HG03575 (cell line): Measurements from ENCODE around the gene SUPT3H.
"Not testable (repeated sequence)": the region's sequence is repeated elsewhere in the genome, so short reads cannot be mapped to it uniquely, and the experiment has no call there.

Experiments
- ATAC-seq: cut with Tn5 transposase; IDR thresholded peaks from one replicate; pipeline ENCODE4 v1.9.1; 2021; ENCODE audit not compliant: unreplicated experiment, insufficient number of reproducible peaks, low FRiP score; ENCODE audit errors: extremely low read depth

Gene SUPT3H

GRCh38 chr6:45047573-45047972 is 330.2 kb downstream of the SUPT3H start:
- ATAC-seq: no peak

- ATAC-seq: no peak
Observed at GRCh38 chr6:45045253-45045601, 332.5 kb downstream of the SUPT3H start.

- no peak for ATAC-seq
Observed at GRCh38 chr6:45044510-45045252, 333.1 kb downstream of the SUPT3H start.

- ATAC-seq: no peak
Observed at GRCh38 chr6:45044086-45044485, 333.6 kb downstream of the SUPT3H start.

GRCh38 chr6:45042673-45043072 is 335.1 kb downstream of the SUPT3H start:
- ATAC-seq: not testable (repeated sequence)

GRCh38 chr6:45038226-45038625 is 339.5 kb downstream of the SUPT3H start:
- ATAC-seq: no peak

GRCh38 chr6:45036103-45036502 is 341.6 kb downstream of the SUPT3H start:
- ATAC-seq: no peak

- ATAC-seq: no peak
Observed at GRCh38 chr6:45032426-45032825, 345.3 kb downstream of the SUPT3H start.

- ATAC-seq: no peak
Observed at GRCh38 chr6:45031601-45032000, 346.1 kb downstream of the SUPT3H start.

GRCh38 chr6:45027126-45027525 is 350.6 kb downstream of the SUPT3H start:
- ATAC-seq: no peak

GRCh38 chr6:45026003-45026516 is 351.7 kb downstream of the SUPT3H start:
- no peak for ATAC-seq

GRCh38 chr6:45024610-45025009 is 353.1 kb downstream of the SUPT3H start:
- no peak for ATAC-seq

- ATAC-seq: no peak
Observed at GRCh38 chr6:45021676-45022075, 356.1 kb downstream of the SUPT3H start.

GRCh38 chr6:45012687-45013086 is 365.0 kb downstream of the SUPT3H start:
- no peak for ATAC-seq

GRCh38 chr6:45009576-45009975 is 368.2 kb downstream of the SUPT3H start:
- no peak for ATAC-seq

- no peak for ATAC-seq
Observed at GRCh38 chr6:45006893-45007292, 370.8 kb downstream of the SUPT3H start.

GRCh38 chr6:45003961-45004360 is 373.8 kb downstream of the SUPT3H start:
- no peak for ATAC-seq

- ATAC-seq: no peak
Observed at GRCh38 chr6:45003387-45003786, 374.3 kb downstream of the SUPT3H start.

GRCh38 chr6:45002390-45003105 is 375.2 kb downstream of the SUPT3H start:
- ATAC-seq: no peak

GRCh38 chr6:45001663-45002062 is 376.1 kb downstream of the SUPT3H start:
- peak; percentile 95 for ATAC-seq
